Measurements from ENCODE around the gene OTOS.

The OTOS gene

DNA sequence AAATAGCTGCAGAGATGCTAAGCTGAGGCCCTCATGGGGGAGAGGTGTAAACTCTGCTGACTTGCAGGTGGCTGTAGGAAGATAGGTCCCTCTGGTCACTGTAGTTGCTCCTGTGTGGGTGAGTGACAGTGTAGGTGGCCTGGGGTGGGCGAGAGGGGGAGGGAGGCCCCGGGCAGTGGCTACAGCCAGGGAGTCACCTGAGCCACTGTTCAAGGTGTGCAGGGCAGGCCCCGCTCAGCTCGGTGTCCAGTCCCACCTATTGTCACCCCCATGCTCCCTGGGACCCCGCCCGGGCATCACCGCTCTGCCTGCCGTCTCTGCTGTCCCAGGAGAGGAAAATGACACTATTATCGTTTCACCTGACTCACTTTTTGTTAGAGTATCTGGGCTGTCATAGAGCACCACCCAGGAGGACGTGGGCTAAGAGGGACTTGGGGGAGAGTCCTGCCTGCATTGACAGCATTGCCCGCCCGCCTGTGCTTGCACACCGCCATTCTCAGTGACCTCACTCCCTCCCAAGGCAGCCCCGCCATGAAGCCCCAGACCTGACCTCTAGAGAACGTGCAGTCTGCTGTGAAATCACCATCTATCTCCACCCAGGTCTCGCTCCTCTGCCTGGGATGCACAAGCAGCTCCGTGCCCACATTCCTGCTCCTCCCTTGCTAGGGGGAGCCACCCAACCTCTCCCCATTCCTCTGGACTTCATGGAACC lies 33.5 kb downstream of the OTOS start (continued):
- TF ChIP-seq, protein P1, sequence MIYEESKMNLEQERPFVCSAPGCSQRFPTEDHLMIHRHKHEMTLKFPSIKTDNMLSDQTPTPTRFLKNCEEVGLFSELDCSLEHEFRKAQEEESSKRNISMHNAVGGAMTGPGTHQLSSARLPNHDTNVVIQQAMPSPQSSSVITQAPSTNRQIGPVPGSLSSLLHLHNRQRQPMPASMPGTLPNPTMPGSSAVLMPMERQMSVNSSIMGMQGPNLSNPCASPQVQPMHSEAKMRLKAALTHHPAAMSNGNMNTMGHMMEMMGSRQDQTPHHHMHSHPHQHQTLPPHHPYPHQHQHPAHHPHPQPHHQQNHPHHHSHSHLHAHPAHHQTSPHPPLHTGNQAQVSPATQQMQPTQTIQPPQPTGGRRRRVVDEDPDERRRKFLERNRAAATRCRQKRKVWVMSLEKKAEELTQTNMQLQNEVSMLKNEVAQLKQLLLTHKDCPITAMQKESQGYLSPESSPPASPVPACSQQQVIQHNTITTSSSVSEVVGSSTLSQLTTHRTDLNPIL (CRISPR knock-in tag; IDR thresholded peaks at IDR 0.05; ENCODE audit: low read depth) = no peak
- no peak for TF ChIP-seq GLIS3 (CRISPR knock-in tag; IDR thresholded peaks at IDR 0.05)

DNA sequence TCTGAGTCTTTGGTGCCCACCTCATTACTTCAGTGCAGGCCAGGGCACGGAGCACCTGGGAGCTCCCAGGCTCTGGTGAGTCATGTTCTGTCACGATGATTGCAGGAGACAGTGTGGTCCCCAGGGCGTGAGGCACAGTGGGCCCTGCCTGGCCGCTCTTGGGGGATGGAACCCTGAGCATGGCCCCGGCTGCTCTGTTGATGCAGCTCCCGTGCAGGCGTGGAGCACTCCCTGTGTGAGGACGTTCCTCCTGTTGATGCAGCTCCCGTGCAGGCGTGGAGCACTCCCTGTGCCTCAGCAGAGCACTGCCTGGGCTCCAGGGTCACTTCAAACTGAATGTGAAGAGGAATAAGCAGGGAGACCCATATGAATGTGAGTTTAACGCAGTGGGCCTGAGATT lies 34.5 kb downstream of the OTOS start:
- ATAC-seq = no peak
- TF ChIP-seq TCF4 (CRISPR knock-in tag; IDR thresholded peaks at IDR 0.05; ENCODE audit: borderline replicate concordance) = no peak
- no peak for TF ChIP-seq ZFP30 (CRISPR knock-in tag; IDR thresholded peaks at IDR 0.05)
- TF ChIP-seq OSR1 (CRISPR knock-in tag; IDR thresholded peaks at IDR 0.05) = no peak
- TF ChIP-seq, protein P1 (CRISPR knock-in tag; IDR thresholded peaks at IDR 0.05; ENCODE audit: low read depth) = no peak
- no peak for TF ChIP-seq ZNF8 (CRISPR knock-in tag; IDR thresholded peaks at IDR 0.05)
- TF ChIP-seq ARNTL (CRISPR knock-in tag; IDR thresholded peaks at IDR 0.05; ENCODE audit: borderline replicate concordance, low read depth) = no peak
- TF ChIP-seq BACH2 (CRISPR knock-in tag; IDR thresholded peaks at IDR 0.05; ENCODE audit: borderline replicate concordance) = no peak
- no peak for TF ChIP-seq TOX (CRISPR knock-in tag; IDR thresholded peaks at IDR 0.05; ENCODE audit: borderline replicate concordance)
- no peak for TF ChIP-seq RARB (CRISPR knock-in tag; IDR thresholded peaks at IDR 0.05)
- TF ChIP-seq ZNF565 (CRISPR knock-in tag; conservative IDR thresholded peaks at IDR 0.05; ENCODE audit: low read depth) = no peak
- TF ChIP-seq ZC3H10 (CRISPR knock-in tag; IDR thresholded peaks at IDR 0.05) = no peak

DNA sequence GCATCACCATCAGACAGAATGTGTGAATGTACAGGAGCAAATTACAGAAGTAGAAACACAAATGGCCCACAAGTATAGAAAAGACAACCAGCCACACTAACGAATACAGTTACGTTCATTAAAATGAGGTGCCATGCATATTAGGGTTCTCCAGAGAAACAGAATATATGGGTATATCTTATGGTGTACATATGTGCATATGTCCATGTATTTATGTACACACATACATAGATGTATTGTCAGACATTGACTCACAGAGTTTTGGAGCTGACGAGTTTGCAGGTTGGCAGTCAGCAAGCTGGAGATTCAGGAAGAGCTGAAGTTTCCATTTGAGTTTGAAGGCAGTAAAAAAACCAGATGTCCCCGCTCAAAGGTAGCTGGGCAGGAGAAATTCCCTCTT lies 37.3 kb downstream of the OTOS start:
- no peak for TF ChIP-seq TCF4 (CRISPR knock-in tag; IDR thresholded peaks at IDR 0.05; ENCODE audit: borderline replicate concordance)
- TF ChIP-seq, protein P2, sequence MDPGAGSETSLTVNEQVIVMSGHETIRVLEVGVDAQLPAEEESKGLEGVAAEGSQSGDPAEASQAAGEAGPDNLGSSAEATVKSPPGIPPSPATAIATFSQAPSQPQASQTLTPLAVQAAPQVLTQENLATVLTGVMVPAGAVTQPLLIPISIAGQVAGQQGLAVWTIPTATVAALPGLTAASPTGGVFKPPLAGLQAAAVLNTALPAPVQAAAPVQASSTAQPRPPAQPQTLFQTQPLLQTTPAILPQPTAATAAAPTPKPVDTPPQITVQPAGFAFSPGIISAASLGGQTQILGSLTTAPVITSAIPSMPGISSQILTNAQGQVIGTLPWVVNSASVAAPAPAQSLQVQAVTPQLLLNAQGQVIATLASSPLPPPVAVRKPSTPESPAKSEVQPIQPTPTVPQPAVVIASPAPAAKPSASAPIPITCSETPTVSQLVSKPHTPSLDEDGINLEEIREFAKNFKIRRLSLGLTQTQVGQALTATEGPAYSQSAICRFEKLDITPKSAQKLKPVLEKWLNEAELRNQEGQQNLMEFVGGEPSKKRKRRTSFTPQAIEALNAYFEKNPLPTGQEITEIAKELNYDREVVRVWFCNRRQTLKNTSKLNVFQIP (CRISPR knock-in tag; IDR thresholded peaks at IDR 0.05; ENCODE audit: borderline replicate concordance, low read depth) = no peak
- TF ChIP-seq, protein P3, sequence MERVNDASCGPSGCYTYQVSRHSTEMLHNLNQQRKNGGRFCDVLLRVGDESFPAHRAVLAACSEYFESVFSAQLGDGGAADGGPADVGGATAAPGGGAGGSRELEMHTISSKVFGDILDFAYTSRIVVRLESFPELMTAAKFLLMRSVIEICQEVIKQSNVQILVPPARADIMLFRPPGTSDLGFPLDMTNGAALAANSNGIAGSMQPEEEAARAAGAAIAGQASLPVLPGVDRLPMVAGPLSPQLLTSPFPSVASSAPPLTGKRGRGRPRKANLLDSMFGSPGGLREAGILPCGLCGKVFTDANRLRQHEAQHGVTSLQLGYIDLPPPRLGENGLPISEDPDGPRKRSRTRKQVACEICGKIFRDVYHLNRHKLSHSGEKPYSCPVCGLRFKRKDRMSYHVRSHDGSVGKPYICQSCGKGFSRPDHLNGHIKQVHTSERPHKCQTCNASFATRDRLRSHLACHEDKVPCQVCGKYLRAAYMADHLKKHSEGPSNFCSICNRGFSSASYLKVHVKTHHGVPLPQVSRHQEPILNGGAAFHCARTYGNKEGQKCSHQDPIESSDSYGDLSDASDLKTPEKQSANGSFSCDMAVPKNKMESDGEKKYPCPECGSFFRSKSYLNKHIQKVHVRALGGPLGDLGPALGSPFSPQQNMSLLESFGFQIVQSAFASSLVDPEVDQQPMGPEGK (CRISPR knock-in tag; IDR thresholded peaks at IDR 0.05; ENCODE audit: borderline replicate concordance) = no peak
- TF ChIP-seq ZNF8 (CRISPR knock-in tag; IDR thresholded peaks at IDR 0.05) = no peak
- TF ChIP-seq, protein P1 (CRISPR knock-in tag; IDR thresholded peaks at IDR 0.05; ENCODE audit: low read depth) = no peak
- TF ChIP-seq, protein P4, sequence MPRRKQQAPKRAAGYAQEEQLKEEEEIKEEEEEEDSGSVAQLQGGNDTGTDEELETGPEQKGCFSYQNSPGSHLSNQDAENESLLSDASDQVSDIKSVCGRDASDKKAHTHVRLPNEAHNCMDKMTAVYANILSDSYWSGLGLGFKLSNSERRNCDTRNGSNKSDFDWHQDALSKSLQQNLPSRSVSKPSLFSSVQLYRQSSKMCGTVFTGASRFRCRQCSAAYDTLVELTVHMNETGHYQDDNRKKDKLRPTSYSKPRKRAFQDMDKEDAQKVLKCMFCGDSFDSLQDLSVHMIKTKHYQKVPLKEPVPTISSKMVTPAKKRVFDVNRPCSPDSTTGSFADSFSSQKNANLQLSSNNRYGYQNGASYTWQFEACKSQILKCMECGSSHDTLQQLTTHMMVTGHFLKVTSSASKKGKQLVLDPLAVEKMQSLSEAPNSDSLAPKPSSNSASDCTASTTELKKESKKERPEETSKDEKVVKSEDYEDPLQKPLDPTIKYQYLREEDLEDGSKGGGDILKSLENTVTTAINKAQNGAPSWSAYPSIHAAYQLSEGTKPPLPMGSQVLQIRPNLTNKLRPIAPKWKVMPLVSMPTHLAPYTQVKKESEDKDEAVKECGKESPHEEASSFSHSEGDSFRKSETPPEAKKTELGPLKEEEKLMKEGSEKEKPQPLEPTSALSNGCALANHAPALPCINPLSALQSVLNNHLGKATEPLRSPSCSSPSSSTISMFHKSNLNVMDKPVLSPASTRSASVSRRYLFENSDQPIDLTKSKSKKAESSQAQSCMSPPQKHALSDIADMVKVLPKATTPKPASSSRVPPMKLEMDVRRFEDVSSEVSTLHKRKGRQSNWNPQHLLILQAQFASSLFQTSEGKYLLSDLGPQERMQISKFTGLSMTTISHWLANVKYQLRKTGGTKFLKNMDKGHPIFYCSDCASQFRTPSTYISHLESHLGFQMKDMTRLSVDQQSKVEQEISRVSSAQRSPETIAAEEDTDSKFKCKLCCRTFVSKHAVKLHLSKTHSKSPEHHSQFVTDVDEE (CRISPR knock-in tag; IDR thresholded peaks at IDR 0.05) = no peak
- TF ChIP-seq RARB (CRISPR knock-in tag; IDR thresholded peaks at IDR 0.05) = no peak
- no peak for TF ChIP-seq ARNTL (CRISPR knock-in tag; IDR thresholded peaks at IDR 0.05; ENCODE audit: borderline replicate concordance, low read depth)
- TF ChIP-seq GLIS3 (CRISPR knock-in tag; IDR thresholded peaks at IDR 0.05) = no peak
- TF ChIP-seq ISL1 (CRISPR knock-in tag; IDR thresholded peaks at IDR 0.05) = no peak
- TF ChIP-seq, protein P5, sequence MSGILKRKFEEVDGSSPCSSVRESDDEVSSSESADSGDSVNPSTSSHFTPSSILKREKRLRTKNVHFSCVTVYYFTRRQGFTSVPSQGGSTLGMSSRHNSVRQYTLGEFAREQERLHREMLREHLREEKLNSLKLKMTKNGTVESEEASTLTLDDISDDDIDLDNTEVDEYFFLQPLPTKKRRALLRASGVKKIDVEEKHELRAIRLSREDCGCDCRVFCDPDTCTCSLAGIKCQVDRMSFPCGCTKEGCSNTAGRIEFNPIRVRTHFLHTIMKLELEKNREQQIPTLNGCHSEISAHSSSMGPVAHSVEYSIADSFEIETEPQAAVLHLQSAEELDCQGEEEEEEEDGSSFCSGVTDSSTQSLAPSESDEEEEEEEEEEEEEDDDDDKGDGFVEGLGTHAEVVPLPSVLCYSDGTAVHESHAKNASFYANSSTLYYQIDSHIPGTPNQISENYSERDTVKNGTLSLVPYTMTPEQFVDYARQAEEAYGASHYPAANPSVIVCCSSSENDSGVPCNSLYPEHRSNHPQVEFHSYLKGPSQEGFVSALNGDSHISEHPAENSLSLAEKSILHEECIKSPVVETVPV (CRISPR knock-in tag; IDR thresholded peaks at IDR 0.05) = no peak
- TF ChIP-seq SNAI2 (CRISPR knock-in tag; IDR thresholded peaks at IDR 0.05) = no peak
- no peak for TF ChIP-seq OSR1 (CRISPR knock-in tag; IDR thresholded peaks at IDR 0.05)
- no peak for TF ChIP-seq ZNF70 (CRISPR knock-in tag; IDR thresholded peaks at IDR 0.05)
- no peak for TF ChIP-seq ZFP3 (CRISPR knock-in tag; IDR thresholded peaks at IDR 0.05)
- no peak for TF ChIP-seq CSDC2 (CRISPR knock-in tag; IDR thresholded peaks at IDR 0.05)
- no peak for TF ChIP-seq TOX (CRISPR knock-in tag; IDR thresholded peaks at IDR 0.05; ENCODE audit: borderline replicate concordance)
- TF ChIP-seq ESRRG (CRISPR knock-in tag; IDR thresholded peaks at IDR 0.05) = no peak
- no peak for TF ChIP-seq ZC3H10 (CRISPR knock-in tag; IDR thresholded peaks at IDR 0.05)
- no peak for TF ChIP-seq PPARA (CRISPR knock-in tag; IDR thresholded peaks at IDR 0.05; ENCODE audit: borderline replicate concordance)
- ATAC-seq = no peak

Measured in SK-N-SH treated with all-trans-retinoic acid at 6 μM for 48 hours (cell line).